GM18907 (cell line): ENCODE results near the gene AGR3.

Source experiments
- ATAC-seq: cut with Tn5 transposase; IDR thresholded peaks from one replicate; pipeline ENCODE4 v1.9.1; 2021; ENCODE audit warnings: mild to moderate bottlenecking, moderate library complexity; ENCODE audit not compliant: unreplicated experiment

Gene AGR3

GRCh38 chr7:16881844-16882243 is at the start of gene AGR3:
TSS of gene AGR3 (minus strand) at chr7:16881983. CDS start at chr7:16878618, 3,365 bp downstream.
- no peak for ATAC-seq

GRCh38 chr7:16930946-16931345 is 49.2 kb upstream of the AGR3 start:
- no peak for ATAC-seq

GRCh38 chr7:16929146-16929762 is 47.5 kb upstream of the AGR3 start:
- peak; percentile 94 for ATAC-seq

GRCh38 chr7:16926861-16927260 is 45.1 kb upstream of the AGR3 start:
- ATAC-seq: no peak

GRCh38 chr7:16926283-16926682 is 44.5 kb upstream of the AGR3 start:
- no peak for ATAC-seq

GRCh38 chr7:16925609-16926008 is 43.8 kb upstream of the AGR3 start:
- no peak for ATAC-seq

GRCh38 chr7:16923019-16923418 is 41.2 kb upstream of the AGR3 start:
- ATAC-seq: peak; percentile 37

GRCh38 chr7:16921644-16922257 is 40.0 kb upstream of the AGR3 start:
- no peak for ATAC-seq

- no peak for ATAC-seq
Observed at GRCh38 chr7:16921151-16921550, 39.4 kb upstream of the AGR3 start.

- no peak for ATAC-seq
Observed at GRCh38 chr7:16919440-16919839, 37.7 kb upstream of the AGR3 start.

GRCh38 chr7:16918288-16918895 is 36.6 kb upstream of the AGR3 start:
- no peak for ATAC-seq

- no peak for ATAC-seq
Observed at GRCh38 chr7:16916738-16917137, 35.0 kb upstream of the AGR3 start.

- ATAC-seq: no peak
Observed at GRCh38 chr7:16916105-16916639, 34.4 kb upstream of the AGR3 start.

- no peak for ATAC-seq
Observed at GRCh38 chr7:16915405-16915804, 33.6 kb upstream of the AGR3 start.

GRCh38 chr7:16914771-16915170 is 33.0 kb upstream of the AGR3 start:
- no peak for ATAC-seq

- no peak for ATAC-seq
Observed at GRCh38 chr7:16913643-16914042, 31.9 kb upstream of the AGR3 start.

- no peak for ATAC-seq
Observed at GRCh38 chr7:16912540-16912939, 30.8 kb upstream of the AGR3 start.

GRCh38 chr7:16908561-16908960 is 26.8 kb upstream of the AGR3 start:
- ATAC-seq: no peak

- ATAC-seq: no peak
Observed at GRCh38 chr7:16905300-16906044, 23.7 kb upstream of the AGR3 start.

GRCh38 chr7:16904076-16904475 is 22.3 kb upstream of the AGR3 start:
- no peak for ATAC-seq

- ATAC-seq: no peak
Observed at GRCh38 chr7:16900209-16900768, 18.5 kb upstream of the AGR3 start.
